IMR-90 (cell line): ENCODE measurements around the gene SECTM1. TPM values are rescaled to one million over a fixed set of nuclear protein-coding genes. Genes with fewer than 3 reads are reported as not detected.

ENCODE experiments used
- ATAC-seq: fragments of 200-7000 bp; cut with Tn5 transposase; 2 replicates; pipeline ENCODE4 v1.9.1; 2020; ENCODE audit warnings: low read depth, mild to moderate bottlenecking, moderate library complexity
- BruUV-seq: library from RNA; stranded (reverse); fragments of 400-500 nt; replicated peaks from 2 replicates; lab custom pipeline; 2021; lab: Mats Ljungman, UMichigan
- CTCF ChIA-PET: fragments of 300-600 bp; formaldehyde crosslinking; extraction: SDS; loops from one replicate; lab custom pipeline; 2021; ENCODE audit warnings: antibody characterized with exemption; lab: Yijun Ruan, JAX
- POLR2A ChIA-PET: fragments of 300-600 bp; sonication (Branson Sonifier 250); formaldehyde crosslinking; loops from one replicate; lab custom pipeline; 2022; ENCODE audit warnings: antibody characterized with exemption; ENCODE audit not compliant: unreplicated experiment; lab: Charles Lee
- DNase-seq: peaks from one replicate; pipeline ENCODE4 v3.0.0; 2013
- H2AFZ ChIP-seq: replicated peaks from 2 replicates; pipeline ENCODE3; 2013; ENCODE audit warnings: low read length, mild to moderate bottlenecking; ENCODE audit not compliant: poor library complexity
- H2AK5ac ChIP-seq: 2 replicates; pipeline ENCODE4 v1.6.1; 2013; ENCODE audit warnings: low read depth, low read length, inconsistent platforms
- H2AK9ac ChIP-seq: replicated peaks from 2 replicates; pipeline ENCODE3; 2013; ENCODE audit warnings: mild to moderate bottlenecking, low read depth, low read length, moderate library complexity; ENCODE audit not compliant: poor library complexity
- H2BK120ac ChIP-seq: 2 replicates; pipeline ENCODE4 v1.6.1; 2013; ENCODE audit warnings: low read depth, low read length, inconsistent platforms
- H2BK15ac ChIP-seq: 3 replicates; pipeline ENCODE4 v1.6.1; 2013; ENCODE audit warnings: low read depth, low read length, inconsistent platforms
- H2BK20ac ChIP-seq: 2 replicates; pipeline ENCODE4 v1.6.1; 2013; ENCODE audit warnings: low read depth, mild to moderate bottlenecking, inconsistent platforms, low read length, moderate library complexity
- H2BK5ac ChIP-seq: 2 replicates; pipeline ENCODE4 v1.6.1; 2013; ENCODE audit warnings: mild to moderate bottlenecking, low read depth, low read length, inconsistent platforms; ENCODE audit not compliant: poor library complexity, severe bottlenecking
- H3K14ac ChIP-seq: replicated peaks from 2 replicates; pipeline ENCODE4 v1.6.1; 2013; ENCODE audit warnings: low read depth, low read length, inconsistent platforms
- H3K18ac ChIP-seq: 2 replicates; pipeline ENCODE4 v1.6.1; 2013; ENCODE audit warnings: low read depth, low read length, control low read depth
- H3K23ac ChIP-seq: 2 replicates; pipeline ENCODE4 v1.6.1; 2013; ENCODE audit warnings: low read depth, low read length, inconsistent platforms
- H3K27ac ChIP-seq: 2 replicates; pipeline ENCODE4 v1.5.1; 2013; ENCODE audit warnings: mild to moderate bottlenecking, control low read depth, low read length; ENCODE audit not compliant: insufficient read depth
- H3K27me3 ChIP-seq: 2 replicates; pipeline ENCODE4 v1.6.1; 2013; ENCODE audit warnings: low read length; ENCODE audit not compliant: control insufficient read depth, insufficient read depth
- H3K36me3 ChIP-seq: 2 replicates; pipeline ENCODE4 v1.6.1; 2013; ENCODE audit warnings: low read length, mixed read lengths; ENCODE audit not compliant: control insufficient read depth, insufficient read depth
- H3K4ac ChIP-seq: 2 replicates; pipeline ENCODE4 v1.6.1; 2013; ENCODE audit warnings: low read depth, low read length, inconsistent platforms
- H3K4me1 ChIP-seq: 2 replicates; pipeline ENCODE4 v1.6.1; 2013; ENCODE audit warnings: low read length, mixed read lengths; ENCODE audit not compliant: control insufficient read depth, insufficient read depth
- H3K4me2 ChIP-seq: 2 replicates; pipeline ENCODE4 v1.6.1; 2013; ENCODE audit warnings: low read depth, mild to moderate bottlenecking, control low read depth, low read length, moderate library complexity
- H3K4me3 ChIP-seq: 2 replicates; pipeline ENCODE4 v1.5.1; 2013; ENCODE audit warnings: low read depth, mild to moderate bottlenecking, control low read depth, low read length, moderate library complexity; ENCODE audit not compliant: insufficient read depth
- H3K56ac ChIP-seq: 2 replicates; pipeline ENCODE4 v1.6.1; 2013; ENCODE audit warnings: low read length, inconsistent platforms; ENCODE audit not compliant: insufficient read depth; ENCODE audit errors: extremely low read depth
- H3K79me1 ChIP-seq, 2 experiments: 2 replicates each; pipeline ENCODE4 v1.6.1; 2013; ENCODE audit warnings: low read length in 2 of 2, inconsistent platforms in 1 of 2, low read depth in 1 of 2
- H3K9ac ChIP-seq: 2 replicates; pipeline ENCODE4 v1.6.1; 2013; ENCODE audit warnings: low read depth, low read length, control low read depth
- H3K9me1 ChIP-seq: 2 replicates; pipeline ENCODE4 v1.6.1; 2013; ENCODE audit warnings: low read length, inconsistent platforms; ENCODE audit not compliant: insufficient read depth
- H3K9me3 ChIP-seq: 2 replicates; pipeline ENCODE4 v1.6.1; 2013; ENCODE audit warnings: low read length; ENCODE audit not compliant: control insufficient read depth, insufficient read depth
- H4K20me1 ChIP-seq: 2 replicates; pipeline ENCODE4 v1.6.1; 2013; ENCODE audit warnings: low read length, inconsistent platforms; ENCODE audit not compliant: insufficient read depth
- H4K5ac ChIP-seq: 2 replicates; pipeline ENCODE4 v1.6.1; 2013; ENCODE audit warnings: mild to moderate bottlenecking, low read depth, low read length, control low read depth
- H4K8ac ChIP-seq, 2 experiments: 2 replicates each; pipeline ENCODE4 v1.6.1; 2013; ENCODE audit warnings: low read depth in 2 of 2, low read length in 2 of 2, control low read depth in 1 of 2, inconsistent platforms in 1 of 2
- H4K91ac ChIP-seq: 2 replicates; pipeline ENCODE4 v1.6.1; 2013; ENCODE audit warnings: low read depth, low read length, inconsistent platforms; ENCODE audit not compliant: insufficient read depth
- MAZ ChIP-seq: IDR thresholded peaks from 2 replicates; pipeline ENCODE4 v1.6.1; 2012; ENCODE audit warnings: low read depth, mild to moderate bottlenecking, low read length, improper control_type of control experiment, moderate library complexity, borderline replicate concordance
- MXI1 ChIP-seq: IDR thresholded peaks from 2 replicates; pipeline ENCODE4 v1.6.1; 2012; ENCODE audit warnings: low read depth, mild to moderate bottlenecking, low read length, moderate library complexity, borderline replicate concordance
- RAD21 ChIP-seq: IDR thresholded peaks from 2 replicates; pipeline ENCODE4 v1.6.1; 2012; ENCODE audit warnings: low read length, improper control_type of control experiment
- RFX5 ChIP-seq: IDR thresholded peaks from 2 replicates; pipeline ENCODE4 v1.8.0; 2012; ENCODE audit warnings: low read depth, mild to moderate bottlenecking, low read length, moderate library complexity
- WGBS, 2 experiments: methylation state at CpG; one replicate each; pipeline versions ENCODE4 v1.1.5 to v1.1.7; 2013; ENCODE audit warnings: missing lambda C conversion rate in 2 of 2; ENCODE audit not compliant: insufficient read length in 1 of 2; ENCODE audit errors: extremely low coverage in 2 of 2; 5-methylcytosine and 5-hydroxymethylcytosine counted together
- dilution Hi-C: fragments of 300-500 bp; cut with HindIII; formaldehyde crosslinking; loops from one replicate; pipeline ENCODE4 v1.14.3; 2018; ENCODE audit warnings: low sequenced_read_pairs; ENCODE audit not compliant: unreplicated experiment
- in situ Hi-C: fragments of 300-500 bp; cut with MboI; formaldehyde crosslinking; loops from 3 replicates; pipeline ENCODE4 v1.14.3; 2019; ENCODE audit warnings: low sequenced_read_pairs, inconsistent platforms, mixed read lengths
- intact Hi-C: fragments of 100-400 bp; cut with micrococcal nuclease; formaldehyde crosslinking; loops from 2 replicates; pipeline ENCODE4 v1.10.0; 2022
- polyA plus RNA-seq, 3 experiments: library from polyadenylated mRNA; depleted of rRNA; stranded (reverse); fragments of >200 nt; gene quantifications; 2 replicates each; pipeline ENCODE4 v1.2.3, GENCODE V29; 2012; ENCODE audit warnings: low replicate concordance in 1 of 3
- total RNA-seq: library from RNA; depleted of rRNA; stranded (reverse); fragments of >200 nt; gene quantifications from 2 replicates; pipeline ENCODE4 v1.2.3, GENCODE V29; 2012

SECTM1 gene
- total and polyA plus RNA-seq, 2 of the 4 experiments (the other 2 are of a cell fraction), result 2.3 to 4.4 TPM

DNA sequence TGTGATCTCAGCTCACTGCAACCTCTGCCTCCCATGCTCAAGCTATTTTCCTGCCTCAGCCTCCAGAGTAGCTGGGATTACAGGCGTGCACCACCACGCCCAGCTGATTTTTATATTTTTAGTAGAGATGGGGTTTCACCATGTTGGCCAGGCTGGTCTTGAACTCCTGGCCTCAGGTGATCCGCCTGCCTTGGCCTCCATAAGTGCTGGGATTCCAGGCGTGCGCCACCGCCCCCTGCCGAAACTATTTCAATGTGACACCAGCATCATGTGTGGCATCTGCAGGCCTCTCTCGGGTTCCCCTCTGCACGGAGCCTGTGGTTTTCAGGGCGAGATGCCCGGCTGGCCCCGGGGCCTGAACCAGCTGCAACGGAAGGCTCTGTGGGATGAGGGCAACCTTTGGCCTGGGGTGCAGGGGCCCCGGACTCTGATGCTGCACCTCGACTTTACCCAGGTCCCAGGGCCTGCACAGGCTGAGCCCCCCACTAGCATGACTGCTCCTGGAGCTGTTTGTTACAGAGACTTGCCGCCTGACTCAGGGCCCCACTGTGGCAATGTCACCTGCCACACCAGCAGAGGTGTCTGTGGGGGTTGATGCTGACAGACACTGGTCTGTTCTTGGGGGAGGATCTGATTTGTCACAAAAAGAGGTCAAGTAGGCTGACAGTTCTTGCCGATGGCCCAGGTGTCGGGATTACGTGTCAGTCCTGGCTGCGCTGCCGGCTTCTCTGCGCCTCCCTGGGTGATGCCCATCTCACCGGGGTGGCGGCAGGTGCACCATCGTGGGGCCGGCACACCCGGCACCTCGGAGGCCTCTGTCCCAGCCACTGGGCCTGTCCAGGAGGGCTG, 16.8 kb upstream of the SECTM1 start:
- TF ChIP-seq MXI1 (no peak), RAD21 (no peak), MAZ (no peak), RFX5 (no peak)
- Histone ChIP-seq H2AK5ac (no peak overlapping the region), H2BK120ac (no peak overlapping the region), H3K14ac (no peak overlapping the region), H3K36me3 (no peaks in the 10 kb centered on the region), H2AK9ac (no peak overlapping the region), H3K56ac (no peak overlapping the region), H3K27me3 (peaks cover 19% of the 10 kb centered on the region), H2AFZ (peak overlapping the region; percentile 43), H4K91ac (no peak overlapping the region), H3K18ac (no peak overlapping the region), H3K4me3 (no peak overlapping the region), H4K5ac (no peak overlapping the region), H4K20me1 (peaks cover 7% of the 10 kb centered on the region; the same call in 1 of the 2 replicates), H3K79me1 (no peaks in the 10 kb centered on the region), H3K23ac (no peak overlapping the region), H3K9ac (no peak overlapping the region), H4K8ac (no peak overlapping the region), H3K9me3 (no peaks in the 10 kb centered on the region), H3K4me2 (no peak overlapping the region), H3K4me1 (peaks cover under 1% of the 10 kb centered on the region; the same call in 1 of the 2 replicates), H2BK20ac (no peak overlapping the region), H3K4ac (no peak overlapping the region), H3K9me1 (no peaks in the 10 kb centered on the region), H2BK5ac (no peak overlapping the region), H3K27ac (no peak overlapping the region), H2BK15ac (no peak overlapping the region)
- POLR2A ChIA-PET, result no interaction called here
- intact Hi-C loops (loop anchor here (1.0 kb wide), 1 partner anchor 144 kb away; no protein-coding TSS in a partner anchor), dilution Hi-C loops (no loop called here), in situ Hi-C loops (loop anchor here (5.0 to 10.0 kb wide), 3 partner anchors 57 to 424 kb away; no protein-coding TSS in a partner anchor)
- DNase-seq (no peak), ATAC-seq (no peak)
- BruUV-seq, result no TSS peak
- CTCF ChIA-PET, result no interaction called here
- WGBS, 2 experiments, result 96% methylated on average over 8 of the region's 28 CpGs; no CpG with 5 or more reads in 1 of the 2 experiments
